ENCODE results near the gene ARG1. TPM values are rescaled to one million over a fixed set of nuclear protein-coding genes. Genes with fewer than 3 reads are reported as not detected.

Gene ARG1
- total and polyA plus RNA-seq, 2 of the 4 experiments (the other 2 are of a cell fraction): not detected

- no peak overlapping the region for H3K9ac ChIP-seq (ENCODE audit: low read depth, low read length)
- no peak overlapping the region for H2BK5ac ChIP-seq (ENCODE audit: low read depth, low read length, poor library complexity, severe bottlenecking)
- no TSS peak for BruUV-seq (replicated peaks)
- no peaks in the 10 kb centered on the region; the same call in 1 of the 2 replicates for H3K9me1 ChIP-seq (ENCODE audit: insufficient read depth, low read length)
- no peak overlapping the region for H4K91ac ChIP-seq (ENCODE audit: insufficient read depth, low read depth, low read length)
- no peak for DNase-seq
- WGBS, 2 experiments (ENCODE audit: extremely low coverage in 2 of 2, insufficient read length in 1 of 2): 95% methylated on average over 3 of the region's 5 CpGs; no CpG with 5 or more reads in 1 of the 2 experiments
- no peak overlapping the region for H3K4me3 ChIP-seq (ENCODE audit: insufficient read depth, low read depth, low read length)
- no peaks in the 10 kb centered on the region for H3K9me3 ChIP-seq (ENCODE audit: control insufficient read depth, insufficient read depth, low read length)
- H3K14ac ChIP-seq (replicated peaks; ENCODE audit: low read depth, low read length): no peak overlapping the region
- H2AFZ ChIP-seq (replicated peaks; ENCODE audit: low read length, poor library complexity): no peak overlapping the region
- no peaks in the 10 kb centered on the region for H3K4me1 ChIP-seq (ENCODE audit: control insufficient read depth, insufficient read depth, low read length)
- no peaks in the 10 kb centered on the region for H4K20me1 ChIP-seq (ENCODE audit: insufficient read depth, low read length)
- H3K56ac ChIP-seq (ENCODE audit: extremely low read depth, insufficient read depth, low read length): no peak overlapping the region
- H3K27ac ChIP-seq (ENCODE audit: insufficient read depth, low read length): no peak overlapping the region
- H2BK120ac ChIP-seq (ENCODE audit: low read depth, low read length): no peak overlapping the region
- dilution Hi-C loops (cut with HindIII; ENCODE audit: low sequenced_read_pairs, unreplicated experiment): no loop called here
- in situ Hi-C loops (cut with MboI; ENCODE audit: low sequenced_read_pairs): no loop called here
- no peak overlapping the region for H3K4me2 ChIP-seq (ENCODE audit: low read depth, low read length)
- ATAC-seq (ENCODE audit: low read depth): no peak
- no peaks in the 10 kb centered on the region for H3K79me1 ChIP-seq (ENCODE audit: low read depth in 1 of 2, low read length in 2 of 2)
- ChIA-PET POLR2A (ENCODE audit: unreplicated experiment) (no interaction called here), CTCF (interaction anchor here (0.6 kb wide), 1 partner anchor 57 kb away, joined by 7 read pairs; no protein-coding TSS in a partner anchor)
- H3K27me3 ChIP-seq (ENCODE audit: control insufficient read depth, insufficient read depth, low read length): no peaks in the 10 kb centered on the region
- no peak overlapping the region for H2BK15ac ChIP-seq (ENCODE audit: low read depth, low read length)
- no peak overlapping the region for H2AK5ac ChIP-seq (ENCODE audit: low read depth, low read length)
- TF ChIP-seq CTCF (conservative IDR thresholded peaks at IDR 0.05; ENCODE audit: low read depth, low read length) (no peak), MAZ (IDR thresholded peaks at IDR 0.05; ENCODE audit: borderline replicate concordance, low read depth, low read length) (no peak), NFE2L2 (IDR thresholded peaks at IDR 0.05; ENCODE audit: low read depth, low read length) (no peak), CEBPB (IDR thresholded peaks at IDR 0.05; ENCODE audit: low read depth, low read length) (peak; percentile 43; the same call in 1 of the 2 replicates), MXI1 (IDR thresholded peaks at IDR 0.05; ENCODE audit: borderline replicate concordance, low read depth, low read length) (no peak)
- peaks cover 5% of the 10 kb centered on the region; the same call in 1 of the 2 replicates for H3K36me3 ChIP-seq (ENCODE audit: control insufficient read depth, insufficient read depth, low read length)
- no peak overlapping the region for H4K5ac ChIP-seq (ENCODE audit: low read depth, low read length)
- no peak overlapping the region for H2BK20ac ChIP-seq (ENCODE audit: low read depth, low read length)
- no peak overlapping the region for H3K18ac ChIP-seq (ENCODE audit: low read depth, low read length)
- no peak overlapping the region for H2AK9ac ChIP-seq (replicated peaks; ENCODE audit: low read depth, low read length, poor library complexity)
- no peak overlapping the region for H3K4ac ChIP-seq (ENCODE audit: low read depth, low read length)
- H4K8ac ChIP-seq (ENCODE audit: low read depth in 2 of 2, low read length in 2 of 2): no peak overlapping the region
- intact Hi-C loops (cut with micrococcal nuclease): no loop called here
- H3K23ac ChIP-seq (ENCODE audit: low read depth, low read length): no peak overlapping the region
These were observed 2.9 kb downstream of the ARG1 start for GRCh38 chr6:131575834-131576478.
